Endothelial cell of hepatic sinusoid (primary cell): ENCODE data around the gene SBNO2.
"Not testable (repeated sequence)": the region's sequence is repeated elsewhere in the genome, so short reads cannot be mapped to it uniquely, and the experiment has no call there.

Source experiments
- in situ Hi-C: cut with HindIII; loops from 2 replicates; pipeline ENCODE4 v1.10.0; 2017; ENCODE audit warnings: low sequenced_read_pairs

SBNO2 gene

DNA sequence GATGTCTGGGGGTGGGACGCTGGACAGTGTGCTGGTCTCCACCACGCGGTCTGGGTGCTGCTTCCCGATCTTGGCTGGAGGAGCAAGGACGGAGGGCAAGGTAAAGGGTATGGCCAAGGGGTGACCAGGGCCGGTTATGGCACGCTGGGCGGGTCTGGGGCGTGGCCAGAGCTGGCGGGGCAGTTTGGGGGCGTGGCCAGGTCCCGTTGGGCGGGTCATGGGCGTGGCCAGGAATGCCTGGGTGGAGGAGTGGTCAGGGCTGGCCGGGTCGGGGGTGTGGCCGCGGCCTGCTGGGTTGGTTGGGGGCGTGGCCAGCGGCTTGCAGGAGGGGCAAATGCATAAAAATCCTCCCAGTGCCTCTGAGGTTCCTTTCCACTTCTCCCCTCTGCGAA is 51.1 kb downstream of the SBNO2 start:
- in situ Hi-C loops: loop anchor here (10.0 kb wide), 1 partner anchor 142 kb away; the partner anchor contains the start of gene CIRBP

DNA sequence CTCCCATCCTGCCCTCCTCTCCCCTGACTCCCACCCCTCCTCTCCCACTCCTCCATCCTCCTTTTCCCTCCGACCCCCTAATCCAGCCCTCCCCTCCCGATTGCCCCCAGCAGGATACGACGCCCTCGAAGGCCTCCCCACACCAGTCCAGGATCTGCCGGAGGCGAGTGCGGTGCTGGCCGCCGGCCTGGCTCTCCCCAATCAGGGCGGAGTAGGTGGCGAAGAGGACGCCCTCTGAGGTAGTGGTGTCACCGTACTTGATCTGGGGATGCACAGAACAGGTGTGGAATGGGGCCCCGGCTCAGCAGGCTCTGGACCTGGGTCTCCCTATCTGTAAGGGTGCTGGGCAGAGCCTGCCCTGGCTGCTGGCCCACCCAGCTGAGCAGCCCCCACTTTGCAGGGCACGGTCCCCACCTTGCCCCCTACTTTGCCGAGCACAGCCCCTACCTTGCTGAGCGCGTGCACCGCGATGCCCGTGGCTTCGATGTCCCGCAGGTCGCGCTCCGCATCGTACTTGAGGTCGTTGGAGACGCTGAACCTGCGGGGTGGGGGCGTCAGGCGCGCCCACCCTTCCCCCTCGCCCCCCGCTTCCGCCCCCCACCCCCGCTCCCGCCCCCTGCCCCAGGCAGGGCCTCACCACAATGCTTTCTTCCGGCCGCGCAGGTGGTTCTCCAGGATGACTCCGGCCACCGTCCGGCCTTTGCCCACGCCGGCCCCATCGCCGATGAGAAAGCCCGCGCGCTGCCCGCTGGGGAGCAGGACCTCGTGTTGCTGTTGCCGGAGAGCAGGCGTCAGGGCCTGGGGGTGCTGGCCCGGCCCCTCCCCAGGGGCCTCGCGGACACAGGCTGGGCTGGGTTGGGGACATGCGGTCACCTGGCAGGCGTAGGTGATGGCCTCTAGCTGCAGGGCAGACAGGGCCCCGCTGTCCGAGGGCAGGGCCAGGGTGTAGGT is 51.8 kb downstream of the SBNO2 start:
- in situ Hi-C loops: loop anchor here (10.0 kb wide), 1 partner anchor 143 kb away; the partner anchor contains the start of gene CIRBP

DNA sequence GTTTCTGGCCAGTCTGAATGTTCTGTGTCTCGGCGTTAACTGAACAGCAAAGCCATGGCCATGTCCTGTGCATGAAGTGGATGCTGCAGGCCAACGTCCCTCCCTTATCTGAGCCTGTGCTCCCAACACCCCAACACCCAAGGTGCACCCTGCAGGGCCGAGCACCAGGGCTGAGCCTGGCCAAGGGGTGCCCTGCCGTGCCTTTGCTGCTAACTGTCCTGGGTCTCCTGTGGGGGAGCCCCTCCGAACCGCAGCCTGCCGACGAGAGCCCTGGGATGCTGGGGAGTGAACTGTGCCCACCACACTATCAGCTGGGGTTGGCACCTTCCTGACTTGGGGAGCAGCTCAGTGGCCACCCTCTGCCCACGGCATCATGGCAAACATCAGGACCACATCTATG is 52.7 kb downstream of the SBNO2 start:
- in situ Hi-C loops: loop anchor here (10.0 kb wide), 1 partner anchor 143 kb away; the partner anchor contains the start of gene CIRBP

DNA sequence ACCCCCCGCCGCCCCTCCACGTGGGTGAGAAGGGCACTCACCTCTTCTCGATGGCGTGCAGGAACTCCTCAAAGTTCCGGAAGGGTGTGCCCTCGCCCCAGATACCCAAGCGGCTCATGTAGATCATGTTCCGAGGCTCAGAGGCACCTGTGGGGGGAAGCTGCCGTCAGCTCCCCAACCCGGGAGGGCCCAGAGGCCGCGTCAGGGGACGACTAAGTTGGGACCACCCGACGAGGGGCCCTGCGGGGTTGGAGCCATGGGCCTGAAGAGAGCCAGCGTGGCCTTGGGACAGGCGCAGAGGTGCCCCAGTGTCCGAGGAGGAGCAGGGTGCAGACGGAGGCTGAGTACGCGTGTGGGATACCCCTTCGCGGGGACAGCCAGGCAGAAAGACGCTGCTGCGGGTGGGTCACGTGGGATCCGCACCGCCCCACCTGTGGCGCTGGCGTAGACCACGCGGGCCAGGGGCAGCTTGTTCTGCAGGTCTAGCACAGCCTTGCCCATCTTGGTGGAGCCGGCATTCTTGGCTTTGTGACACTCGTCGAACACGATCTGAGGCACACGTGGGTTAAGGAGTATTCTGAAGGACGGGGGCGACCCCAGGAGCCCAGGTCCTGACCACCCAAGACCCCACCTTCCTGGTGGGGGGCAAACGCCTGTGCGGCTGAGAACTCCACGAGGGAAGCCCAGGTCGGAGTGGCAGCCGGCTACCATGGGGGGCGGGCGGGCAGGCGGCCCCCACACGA is 54.4 kb downstream of the SBNO2 start:
- in situ Hi-C loops: loop anchor here (10.0 kb wide), 1 partner anchor 145 kb away; the partner anchor contains the start of gene CIRBP

- in situ Hi-C loops: no loop called here
Measured at GRCh38 chr19:1118999-1119398, 55.1 kb downstream of the SBNO2 start.

- in situ Hi-C loops: no loop called here
Measured at GRCh38 chr19:1117654-1118053, 56.4 kb downstream of the SBNO2 start.

GRCh38 chr19:1116726-1117581 is 57.1 kb downstream of the SBNO2 start:
- in situ Hi-C loops: no loop called here

DNA sequence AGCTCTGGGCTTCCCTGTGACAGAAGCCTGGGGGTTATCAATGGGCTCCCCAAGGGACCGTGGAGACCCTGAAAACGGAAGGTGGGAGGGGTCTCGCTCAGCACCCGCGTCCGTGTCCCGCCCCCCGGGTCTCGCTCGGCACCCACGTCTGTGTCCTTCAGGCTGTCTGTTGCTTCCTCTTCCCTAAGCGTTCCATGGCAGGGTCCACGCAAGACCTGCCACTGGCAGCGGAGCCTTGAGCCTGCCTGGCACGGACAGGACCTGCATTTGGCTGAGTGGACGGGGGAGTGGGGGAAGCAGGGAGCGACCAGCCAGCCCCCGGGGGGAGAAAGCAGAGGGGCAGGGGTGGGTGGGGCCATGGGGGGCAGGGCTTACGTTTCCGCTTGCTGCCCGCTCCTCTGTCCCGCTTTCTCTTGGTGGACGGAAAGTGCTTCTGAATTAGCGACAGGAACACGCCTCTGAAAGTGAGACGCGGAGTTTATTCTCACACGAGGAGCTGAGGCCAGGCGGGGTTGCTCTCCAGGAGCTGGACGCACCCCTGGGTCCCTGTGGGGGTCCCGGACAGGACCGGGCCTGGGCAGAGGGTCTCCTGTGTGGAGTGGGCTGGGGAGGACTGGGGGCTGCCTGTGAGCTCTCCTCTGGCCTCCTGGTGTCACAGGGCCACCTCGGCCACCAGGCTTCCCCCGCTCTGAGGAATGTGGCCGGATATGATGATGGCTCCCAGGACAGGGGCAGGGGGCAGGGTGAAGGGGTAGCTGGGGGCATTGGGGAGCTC is 58.2 kb downstream of the SBNO2 start:
- in situ Hi-C loops: no loop called here

DNA sequence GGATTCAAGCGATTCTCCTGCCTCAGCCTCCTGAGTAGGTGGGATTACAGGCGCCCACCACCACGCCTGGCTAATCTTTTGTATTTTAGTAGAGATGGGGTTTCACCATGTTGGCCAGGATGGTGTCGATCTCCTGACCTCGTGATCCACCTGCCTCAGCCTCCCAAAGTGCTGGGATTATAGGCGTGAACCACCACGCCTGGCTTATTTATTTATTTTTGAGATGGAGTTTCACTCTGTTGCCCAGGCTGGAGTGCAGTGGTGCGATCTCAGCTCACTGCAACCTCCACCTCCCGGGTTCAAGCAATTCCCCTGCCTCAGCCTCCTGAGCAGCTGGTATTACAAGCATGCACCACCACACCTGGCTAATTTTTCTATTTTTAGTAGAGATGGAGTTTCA is 59.3 kb downstream of the SBNO2 start:
- in situ Hi-C loops: not testable (repeated sequence)

DNA sequence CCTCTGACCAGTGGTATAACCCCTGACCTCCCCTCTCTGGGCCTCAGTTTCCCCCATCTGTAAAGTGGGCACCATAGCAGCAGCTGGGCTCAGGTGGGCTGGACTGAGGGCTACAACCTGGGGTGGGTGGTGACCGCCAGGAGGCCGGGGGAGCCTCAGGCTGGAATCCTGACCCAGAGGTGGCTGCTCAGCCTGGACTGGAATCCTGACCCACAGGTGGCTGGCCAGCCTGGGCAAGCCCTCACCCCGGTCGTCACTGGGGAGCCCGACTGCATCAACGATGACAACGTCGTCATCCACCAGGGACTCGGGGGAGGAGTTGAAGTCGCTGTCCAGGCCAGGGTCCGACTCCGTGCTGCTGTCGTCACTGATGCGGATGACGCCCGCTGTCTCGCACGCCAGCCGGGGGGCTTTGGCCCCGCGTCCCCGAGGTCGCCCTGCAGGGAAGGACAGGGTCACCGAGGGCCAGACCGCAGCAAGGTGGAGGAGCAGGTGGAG is 60.0 kb downstream of the SBNO2 start:
- in situ Hi-C loops: no loop called here

GRCh38 chr19:1113030-1113985 is 60.8 kb downstream of the SBNO2 start:
- in situ Hi-C loops: no loop called here

GRCh38 chr19:1112268-1113029 is 61.6 kb downstream of the SBNO2 start:
- in situ Hi-C loops: no loop called here

DNA sequence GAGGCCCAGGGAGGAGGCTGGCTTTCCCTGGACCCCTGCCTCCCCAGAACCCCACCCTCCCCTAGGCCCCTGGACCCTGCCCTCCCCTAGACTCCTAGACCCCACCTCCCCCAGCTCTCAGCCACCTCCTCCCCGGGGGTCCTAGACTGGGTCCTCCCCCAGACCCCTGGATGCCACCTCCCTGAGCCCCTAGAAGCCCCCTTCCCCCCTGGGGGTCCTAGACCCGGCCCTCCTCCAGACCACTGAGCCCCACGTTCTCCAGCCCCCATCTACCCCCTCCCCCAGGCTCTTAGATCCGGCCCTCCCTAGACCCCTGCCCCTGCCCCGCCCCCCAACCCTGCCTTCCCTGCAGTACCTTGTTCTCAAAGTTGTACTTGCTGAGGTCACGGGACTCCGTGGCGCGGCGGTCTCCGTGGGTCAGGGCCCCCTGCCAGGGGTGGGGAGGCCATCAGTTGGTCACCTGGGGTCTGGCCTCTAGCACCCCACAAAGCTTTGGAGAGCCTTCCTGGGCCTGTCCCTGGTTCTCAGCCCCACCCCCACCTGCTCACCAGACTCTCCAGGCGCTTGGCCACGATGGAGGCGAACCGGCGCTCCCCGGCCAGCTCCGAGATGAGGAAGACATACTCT is 62.3 kb downstream of the SBNO2 start:
- in situ Hi-C loops: no loop called here

GRCh38 chr19:1110809-1111640 is 63.0 kb downstream of the SBNO2 start:
- in situ Hi-C loops: no loop called here

GRCh38 chr19:1109697-1110671 is 64.1 kb downstream of the SBNO2 start:
- in situ Hi-C loops: no loop called here
